Subcutaneous abdominal adipose tissue (tissue), 5 donors: ENCODE measurements around the gene MINDY2.

ENCODE experiments used
- H3K27ac ChIP-seq: one replicate; pipeline ENCODE4 v1.7.0; 2013; ENCODE audit warnings: low read depth, mild to moderate bottlenecking, inconsistent platforms, low read length, moderate library complexity
- H3K27me3 ChIP-seq, 5 donors: one replicate each; pipeline ENCODE4 v1.7.0; 2013; ENCODE audit warnings: low read length in 5 of 5, inconsistent platforms in 1 of 5; ENCODE audit not compliant: control insufficient read depth in 5 of 5, insufficient read depth in 4 of 5
- H3K36me3 ChIP-seq, 5 donors: one replicate each; pipeline ENCODE4 v1.7.0; 2013; ENCODE audit warnings: low read length in 5 of 5; ENCODE audit not compliant: control insufficient read depth in 5 of 5, insufficient read depth in 5 of 5
- H3K4me1 ChIP-seq, 5 donors: one replicate each; pipeline ENCODE4 v1.7.0; 2013; ENCODE audit warnings: low read length in 5 of 5, mild to moderate bottlenecking in 3 of 5, moderate library complexity in 1 of 5; ENCODE audit not compliant: control insufficient read depth in 5 of 5, insufficient read depth in 5 of 5
- H3K4me3 ChIP-seq, 5 donors: one replicate each; pipeline ENCODE4 v1.7.0; 2013; ENCODE audit warnings: low read length in 5 of 5, low read depth in 1 of 5
- H3K9ac ChIP-seq, 5 donors: one replicate each; pipeline ENCODE4 v1.7.0; 2013; ENCODE audit warnings: low read length in 5 of 5, mild to moderate bottlenecking in 4 of 5, moderate library complexity in 3 of 5
- H3K9me3 ChIP-seq, 5 donors: one replicate each; pipeline ENCODE4 v1.7.0; 2013; ENCODE audit warnings: low read length in 5 of 5; ENCODE audit not compliant: control insufficient read depth in 5 of 5
- donor health status: healthy.
- donor health status: healthy.
- donor health status: healthy.
- donor health status: healthy.
- donor health status: healthy.

Gene MINDY2

GRCh38 chr15:58770857-58771620, at the start of gene MINDY2:
TSS of gene MINDY2 (plus strand) at chr15:58771302. CDS start at chr15:58771396, 94 bp downstream.
- no peaks in the 10 kb centered on the region for H3K36me3 ChIP-seq
- H3K27me3 ChIP-seq, result no peaks in the 10 kb centered on the region
- H3K9ac ChIP-seq, result peak within 1 kb of the TSS; percentile 30 to 89 (median 84)
- peaks cover 8 to 39% (median 35%) of the 10 kb centered on the region in 5 donors for H3K4me1 ChIP-seq
- no peaks in the 10 kb centered on the region for H3K9me3 ChIP-seq
- peak within 1 kb of the TSS; percentile 82 to 97 (median 88) for H3K4me3 ChIP-seq
- peak within 1 kb of the TSS; percentile 94 for H3K27ac ChIP-seq

GRCh38 chr15:58724466-58724865, 46.6 kb upstream of the MINDY2 start:
- H3K9me3 ChIP-seq, result no peaks in the 10 kb centered on the region
- no peaks in the 10 kb centered on the region for H3K27me3 ChIP-seq
- H3K9ac ChIP-seq, result no peak overlapping the region
- H3K4me1 ChIP-seq, result peaks cover 0 to 10% (median 9%) of the 10 kb centered on the region in 5 donors
- no peaks in the 10 kb centered on the region for H3K36me3 ChIP-seq
- H3K4me3 ChIP-seq, result no peak overlapping the region
- no peak overlapping the region for H3K27ac ChIP-seq

- no peak overlapping the region for H3K4me3 ChIP-seq
- no peaks in the 10 kb centered on the region for H3K36me3 ChIP-seq
- no peaks in the 10 kb centered on the region for H3K9me3 ChIP-seq
- no peaks in the 10 kb centered on the region for H3K27me3 ChIP-seq
- H3K27ac ChIP-seq, result no peak overlapping the region
- peaks cover under 1 to 15% (median 10%) of the 10 kb centered on the region in 5 donors for H3K4me1 ChIP-seq
- no peak overlapping the region for H3K9ac ChIP-seq
These were observed 44.2 kb upstream of the MINDY2 start for GRCh38 chr15:58726867-58727266.

GRCh38 chr15:58731756-58732535, 39.2 kb upstream of the MINDY2 start:
- Histone ChIP-seq H3K36me3 (no peaks in the 10 kb centered on the region), H3K4me3 (no peak overlapping the region), H3K9me3 (no peaks in the 10 kb centered on the region), H3K4me1 (peaks cover 2 to 8% (median 6%) of the 10 kb centered on the region in 5 donors), H3K27ac (no peak overlapping the region), H3K9ac (no peak overlapping the region), H3K27me3 (no peaks in the 10 kb centered on the region)

GRCh38 chr15:58732625-58733363, 38.3 kb upstream of the MINDY2 start:
- no peak overlapping the region for H3K27ac ChIP-seq
- H3K4me1 ChIP-seq, result peaks cover 2 to 9% (median 6%) of the 10 kb centered on the region in 5 donors
- H3K36me3 ChIP-seq, result no peaks in the 10 kb centered on the region
- H3K9ac ChIP-seq, result no peak overlapping the region
- H3K4me3 ChIP-seq, result no peak overlapping the region
- H3K27me3 ChIP-seq, result no peaks in the 10 kb centered on the region
- no peaks in the 10 kb centered on the region for H3K9me3 ChIP-seq

- Histone ChIP-seq H3K4me1 (peaks cover 2 to 21% (median 13%) of the 10 kb centered on the region in 5 donors), H3K4me3 (no peak overlapping the region), H3K27ac (no peak overlapping the region), H3K27me3 (no peaks in the 10 kb centered on the region), H3K9me3 (no peaks in the 10 kb centered on the region), H3K36me3 (no peaks in the 10 kb centered on the region), H3K9ac (no peak overlapping the region)
These were observed 36.2 kb upstream of the MINDY2 start for GRCh38 chr15:58734859-58735258.

- Histone ChIP-seq H3K4me1 (peaks cover 2 to 27% (median 19%) of the 10 kb centered on the region in 5 donors), H3K4me3 (no peak overlapping the region), H3K27me3 (no peaks in the 10 kb centered on the region), H3K27ac (no peak overlapping the region), H3K9ac (no peak overlapping the region), H3K9me3 (no peaks in the 10 kb centered on the region), H3K36me3 (no peaks in the 10 kb centered on the region)
These were observed 35.0 kb upstream of the MINDY2 start for GRCh38 chr15:58736018-58736643.

GRCh38 chr15:58737298-58737697, 33.8 kb upstream of the MINDY2 start:
- H3K27me3 ChIP-seq, result no peaks in the 10 kb centered on the region
- H3K4me3 ChIP-seq, result no peak overlapping the region
- H3K4me1 ChIP-seq, result peaks cover 0 to 27% (median 14%) of the 10 kb centered on the region in 5 donors
- H3K9ac ChIP-seq, result no peak overlapping the region
- H3K36me3 ChIP-seq, result no peaks in the 10 kb centered on the region
- no peaks in the 10 kb centered on the region for H3K9me3 ChIP-seq
- H3K27ac ChIP-seq, result no peak overlapping the region

- Histone ChIP-seq H3K27ac (peak overlapping the region; percentile 31), H3K9ac (no peak overlapping the region), H3K4me1 (peaks cover 0 to 27% (median 19%) of the 10 kb centered on the region in 5 donors)
These were observed 32.9 kb upstream of the MINDY2 start for GRCh38 chr15:58738046-58738707.

More at GRCh38 chr15:58738046-58738707, 32.9 kb upstream of the MINDY2 start:
- H3K4me3 ChIP-seq, result no peak overlapping the region
- no peaks in the 10 kb centered on the region for H3K9me3 ChIP-seq
- H3K36me3 ChIP-seq, result no peaks in the 10 kb centered on the region
- no peaks in the 10 kb centered on the region for H3K27me3 ChIP-seq
